ENCODE results near the gene RRP8. TPM values are rescaled to one million over a fixed set of nuclear protein-coding genes. Genes with fewer than 3 reads are reported as not detected.

The RRP8 gene
- total and polyA plus RNA-seq, 9 of the 15 experiments (the other 6 are each of a cell fraction or from before 2014, with no cell fraction given), result 5.7 to 47.3 (median 32.6) TPM

GRCh38 chr11:6563121-6563619 is 40.2 kb downstream of the RRP8 start (continued):
- TF ChIP-seq TGIF2 (CRISPR knock-in tag; IDR thresholded peaks at IDR 0.05) (no peak), OTX1 (CRISPR knock-in tag; IDR thresholded peaks at IDR 0.05) (no peak), SNAPC5 (CRISPR knock-in tag; IDR thresholded peaks at IDR 0.05) (no peak), CBX1 (IDR thresholded peaks at IDR 0.05; ENCODE audit: low read depth) (no peak), ELK3 (CRISPR knock-in tag; IDR thresholded peaks at IDR 0.05) (no peak), XRCC5 (IDR thresholded peaks at IDR 0.05; ENCODE audit: low read depth, low read length) (no peak), ZNF644 (tag; IDR thresholded peaks at IDR 0.05; ENCODE audit: low read depth) (peak; percentile 60; the same call in 1 of the 2 replicates), ZBTB5 (IDR thresholded peaks at IDR 0.05) (no peak), STAG1 (CRISPR knock-in tag; IDR thresholded peaks at IDR 0.05; ENCODE audit: borderline replicate concordance) (no peak), UBTF (IDR thresholded peaks at IDR 0.05; ENCODE audit: borderline replicate concordance in 1 of 2, low read depth in 2 of 2, low read length in 2 of 2) (no peak), THAP7 (CRISPR knock-in tag; IDR thresholded peaks at IDR 0.05) (no peak), ZNF76 (CRISPR knock-in tag; IDR thresholded peaks at IDR 0.05; ENCODE audit: borderline replicate concordance) (no peak), E4F1 (CRISPR knock-in tag; IDR thresholded peaks at IDR 0.05; ENCODE audit: borderline replicate concordance) (no peak), ZBTB9 (CRISPR knock-in tag; IDR thresholded peaks at IDR 0.05) (0 out of 2 replicates have a peak, but pooled peaks have one; percentile 39), NR2C1 (IDR thresholded peaks at IDR 0.05) (no peak), NR2C1 (tag; IDR thresholded peaks at IDR 0.05) (no peak), SP2 (IDR thresholded peaks at IDR 0.05; ENCODE audit: extremely low read depth, low read depth, low read length, poor library complexity, severe bottlenecking) (no peak), PPARD (CRISPR knock-in tag; IDR thresholded peaks at IDR 0.05) (no peak)

Measured in K562 (cell line).